HEK293 (cell line): ENCODE results near the gene SPECC1.

Experiments used
- GFI1B ChIP-seq: fragments of 450-650 bp; formaldehyde crosslinking; IDR thresholded peaks from 2 replicates; pipeline ENCODE4 v1.5.1; 2016; ENCODE audit warnings: missing biosample characterization, missing genetic modification characterization
- SP7 ChIP-seq: fragments of 450-650 bp; formaldehyde crosslinking; IDR thresholded peaks from 2 replicates; pipeline ENCODE4 v1.5.1; 2016; ENCODE audit warnings: missing biosample characterization, missing genetic modification characterization
- YY1 ChIP-seq: fragments of 450-650 bp; formaldehyde crosslinking; IDR thresholded peaks from 2 replicates; pipeline ENCODE4 v1.5.1; 2018; ENCODE audit warnings: missing biosample characterization, missing genetic modification characterization
- ZBTB20 ChIP-seq: fragments of 450-650 bp; formaldehyde crosslinking; IDR thresholded peaks from 2 replicates; pipeline ENCODE4 v1.5.1; 2016; ENCODE audit warnings: missing biosample characterization, missing genetic modification characterization
- ZNF112 ChIP-seq: fragments of 450-650 bp; formaldehyde crosslinking; IDR thresholded peaks from 2 replicates; pipeline ENCODE4 v1.5.0; 2017; ENCODE audit warnings: missing biosample characterization, missing genetic modification characterization
- ZNF146 ChIP-seq: fragments of 450-650 bp; formaldehyde crosslinking; IDR thresholded peaks from 2 replicates; pipeline ENCODE4 v1.5.1; 2016; ENCODE audit warnings: missing biosample characterization, missing genetic modification characterization
- ZNF214 ChIP-seq: fragments of 450-650 bp; formaldehyde crosslinking; IDR thresholded peaks from 2 replicates; pipeline ENCODE4 v1.5.1; 2017; ENCODE audit warnings: missing biosample characterization, mild to moderate bottlenecking, missing genetic modification characterization, borderline replicate concordance
- ZNF24 ChIP-seq: fragments of 450-650 bp; formaldehyde crosslinking; IDR thresholded peaks from 2 replicates; pipeline ENCODE4 v1.5.1; 2016; ENCODE audit warnings: missing biosample characterization, missing genetic modification characterization
- ZNF473 ChIP-seq: fragments of 450-650 bp; formaldehyde crosslinking; IDR thresholded peaks from 2 replicates; pipeline ENCODE4 v1.5.1; 2017; ENCODE audit warnings: missing biosample characterization, missing genetic modification characterization
- ZNF544 ChIP-seq: fragments of 450-650 bp; formaldehyde crosslinking; IDR thresholded peaks from 2 replicates; pipeline ENCODE4 v1.5.0; 2017; ENCODE audit warnings: missing biosample characterization, missing genetic modification characterization
- ZNF558 ChIP-seq: fragments of 450-650 bp; formaldehyde crosslinking; IDR thresholded peaks from 2 replicates; pipeline ENCODE4 v1.5.1; 2016; ENCODE audit warnings: missing biosample characterization, missing genetic modification characterization
- ZNF561 ChIP-seq: fragments of 450-650 bp; IDR thresholded peaks from 2 replicates; pipeline ENCODE4 v1.5.1; 2018; ENCODE audit warnings: missing biosample characterization, missing genetic modification characterization, borderline replicate concordance
- ZNF610 ChIP-seq: fragments of 450-650 bp; formaldehyde crosslinking; IDR thresholded peaks from 2 replicates; pipeline ENCODE4 v1.5.1; 2016; ENCODE audit warnings: missing biosample characterization, missing genetic modification characterization, borderline replicate concordance
- ZNF777 ChIP-seq: fragments of 450-650 bp; formaldehyde crosslinking; IDR thresholded peaks from 2 replicates; pipeline ENCODE4 v1.5.1; 2017; ENCODE audit warnings: missing biosample characterization, missing genetic modification characterization, borderline replicate concordance
- TF ChIP-seq, protein P1 (sequence below): fragments of 450-650 bp; formaldehyde crosslinking; IDR thresholded peaks from 2 replicates; pipeline ENCODE4 v1.5.0; 2017; ENCODE audit warnings: missing biosample characterization, missing genetic modification characterization, borderline replicate concordance
- TF ChIP-seq, protein P2 (sequence below): fragments of 450-650 bp; formaldehyde crosslinking; IDR thresholded peaks from 2 replicates; pipeline ENCODE4 v1.5.1; 2016; ENCODE audit warnings: missing biosample characterization, missing genetic modification characterization
- TF ChIP-seq, protein P3 (sequence below): fragments of 450-650 bp; formaldehyde crosslinking; IDR thresholded peaks from 2 replicates; pipeline ENCODE4; 2016; ENCODE audit warnings: missing biosample characterization, missing genetic modification characterization
- TF ChIP-seq, protein P4 (sequence below): fragments of 450-650 bp; formaldehyde crosslinking; IDR thresholded peaks from 2 replicates; pipeline ENCODE4 v1.5.1; 2016; ENCODE audit warnings: missing biosample characterization, missing genetic modification characterization
- TF ChIP-seq, protein P5 (sequence below): fragments of 450-650 bp; formaldehyde crosslinking; IDR thresholded peaks from 2 replicates; pipeline ENCODE4 v1.5.1; 2017; ENCODE audit warnings: missing biosample characterization, missing genetic modification characterization
- TF ChIP-seq, protein P6 (sequence below): fragments of 450-650 bp; formaldehyde crosslinking; IDR thresholded peaks from 2 replicates; pipeline ENCODE4 v1.5.1; 2016; ENCODE audit warnings: missing biosample characterization, missing genetic modification characterization, borderline replicate concordance

SPECC1 gene

DNA sequence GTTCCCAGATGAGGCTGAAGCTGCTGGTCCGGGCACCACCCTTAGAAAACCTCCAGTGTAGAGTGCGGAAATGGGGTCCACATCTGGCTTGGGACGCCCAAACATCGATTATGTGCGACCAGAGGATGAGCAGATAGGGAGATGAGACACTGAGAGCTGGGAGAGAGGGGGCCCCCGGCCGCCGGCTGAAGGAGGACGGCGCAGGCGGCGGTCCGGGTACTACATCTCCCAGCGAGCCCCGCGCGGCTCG lies 182 bp upstream of the SPECC1 start (continued):
- TF ChIP-seq, protein P1, sequence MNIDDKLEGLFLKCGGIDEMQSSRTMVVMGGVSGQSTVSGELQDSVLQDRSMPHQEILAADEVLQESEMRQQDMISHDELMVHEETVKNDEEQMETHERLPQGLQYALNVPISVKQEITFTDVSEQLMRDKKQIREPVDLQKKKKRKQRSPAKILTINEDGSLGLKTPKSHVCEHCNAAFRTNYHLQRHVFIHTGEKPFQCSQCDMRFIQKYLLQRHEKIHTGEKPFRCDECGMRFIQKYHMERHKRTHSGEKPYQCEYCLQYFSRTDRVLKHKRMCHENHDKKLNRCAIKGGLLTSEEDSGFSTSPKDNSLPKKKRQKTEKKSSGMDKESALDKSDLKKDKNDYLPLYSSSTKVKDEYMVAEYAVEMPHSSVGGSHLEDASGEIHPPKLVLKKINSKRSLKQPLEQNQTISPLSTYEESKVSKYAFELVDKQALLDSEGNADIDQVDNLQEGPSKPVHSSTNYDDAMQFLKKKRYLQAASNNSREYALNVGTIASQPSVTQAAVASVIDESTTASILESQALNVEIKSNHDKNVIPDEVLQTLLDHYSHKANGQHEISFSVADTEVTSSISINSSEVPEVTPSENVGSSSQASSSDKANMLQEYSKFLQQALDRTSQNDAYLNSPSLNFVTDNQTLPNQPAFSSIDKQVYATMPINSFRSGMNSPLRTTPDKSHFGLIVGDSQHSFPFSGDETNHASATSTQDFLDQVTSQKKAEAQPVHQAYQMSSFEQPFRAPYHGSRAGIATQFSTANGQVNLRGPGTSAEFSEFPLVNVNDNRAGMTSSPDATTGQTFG (tag by site-specific recombination) = no peak
- no peak for TF ChIP-seq ZNF112 (tag by site-specific recombination)
- peak; percentile 86; the same call in 1 of the 2 replicates for TF ChIP-seq ZBTB20 (tag by site-specific recombination)
- no peak for TF ChIP-seq ZNF610 (tag by site-specific recombination)
- no peak for TF ChIP-seq ZNF777 (tag by site-specific recombination)
- TF ChIP-seq, protein P2, sequence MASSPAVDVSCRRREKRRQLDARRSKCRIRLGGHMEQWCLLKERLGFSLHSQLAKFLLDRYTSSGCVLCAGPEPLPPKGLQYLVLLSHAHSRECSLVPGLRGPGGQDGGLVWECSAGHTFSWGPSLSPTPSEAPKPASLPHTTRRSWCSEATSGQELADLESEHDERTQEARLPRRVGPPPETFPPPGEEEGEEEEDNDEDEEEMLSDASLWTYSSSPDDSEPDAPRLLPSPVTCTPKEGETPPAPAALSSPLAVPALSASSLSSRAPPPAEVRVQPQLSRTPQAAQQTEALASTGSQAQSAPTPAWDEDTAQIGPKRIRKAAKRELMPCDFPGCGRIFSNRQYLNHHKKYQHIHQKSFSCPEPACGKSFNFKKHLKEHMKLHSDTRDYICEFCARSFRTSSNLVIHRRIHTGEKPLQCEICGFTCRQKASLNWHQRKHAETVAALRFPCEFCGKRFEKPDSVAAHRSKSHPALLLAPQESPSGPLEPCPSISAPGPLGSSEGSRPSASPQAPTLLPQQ (tag by site-specific recombination) = peak; percentile 66; the same call in 1 of the 2 replicates
- TF ChIP-seq GFI1B (tag by site-specific recombination) = no peak
- TF ChIP-seq ZNF558 = no peak
- TF ChIP-seq ZNF214 (tag by site-specific recombination) = no peak
- TF ChIP-seq ZNF24 (tag by site-specific recombination) = peak; percentile 41; the same call in 1 of the 2 replicates
- TF ChIP-seq ZNF561 (tag by site-specific recombination) = no peak
- TF ChIP-seq, protein P3, sequence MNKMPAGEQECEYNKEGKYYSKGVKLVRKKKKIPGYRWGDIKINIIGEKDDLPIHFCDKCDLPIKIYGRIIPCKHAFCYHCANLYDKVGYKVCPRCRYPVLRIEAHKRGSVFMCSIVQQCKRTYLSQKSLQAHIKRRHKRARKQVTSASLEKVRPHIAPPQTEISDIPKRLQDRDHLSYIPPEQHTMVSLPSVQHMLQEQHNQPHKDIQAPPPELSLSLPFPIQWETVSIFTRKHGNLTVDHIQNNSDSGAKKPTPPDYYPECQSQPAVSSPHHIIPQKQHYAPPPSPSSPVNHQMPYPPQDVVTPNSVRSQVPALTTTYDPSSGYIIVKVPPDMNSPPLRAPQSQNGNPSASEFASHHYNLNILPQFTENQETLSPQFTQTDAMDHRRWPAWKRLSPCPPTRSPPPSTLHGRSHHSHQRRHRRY (tag by site-specific recombination) = no peak
- no peak for TF ChIP-seq ZNF146 (tag by site-specific recombination)
- 0 out of 2 replicates have a peak, but pooled peaks have one; percentile 38 for TF ChIP-seq YY1 (tag by site-specific recombination)
- TF ChIP-seq SP7 (tag by site-specific recombination) = peak; percentile 9; the same call in 1 of the 2 replicates
- no peak for TF ChIP-seq ZNF473 (tag by site-specific recombination)
- no peak for TF ChIP-seq ZNF544
- TF ChIP-seq, protein P4, sequence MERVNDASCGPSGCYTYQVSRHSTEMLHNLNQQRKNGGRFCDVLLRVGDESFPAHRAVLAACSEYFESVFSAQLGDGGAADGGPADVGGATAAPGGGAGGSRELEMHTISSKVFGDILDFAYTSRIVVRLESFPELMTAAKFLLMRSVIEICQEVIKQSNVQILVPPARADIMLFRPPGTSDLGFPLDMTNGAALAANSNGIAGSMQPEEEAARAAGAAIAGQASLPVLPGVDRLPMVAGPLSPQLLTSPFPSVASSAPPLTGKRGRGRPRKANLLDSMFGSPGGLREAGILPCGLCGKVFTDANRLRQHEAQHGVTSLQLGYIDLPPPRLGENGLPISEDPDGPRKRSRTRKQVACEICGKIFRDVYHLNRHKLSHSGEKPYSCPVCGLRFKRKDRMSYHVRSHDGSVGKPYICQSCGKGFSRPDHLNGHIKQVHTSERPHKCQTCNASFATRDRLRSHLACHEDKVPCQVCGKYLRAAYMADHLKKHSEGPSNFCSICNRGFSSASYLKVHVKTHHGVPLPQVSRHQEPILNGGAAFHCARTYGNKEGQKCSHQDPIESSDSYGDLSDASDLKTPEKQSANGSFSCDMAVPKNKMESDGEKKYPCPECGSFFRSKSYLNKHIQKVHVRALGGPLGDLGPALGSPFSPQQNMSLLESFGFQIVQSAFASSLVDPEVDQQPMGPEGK (tag by site-specific recombination) = 0 out of 2 replicates have a peak, but pooled peaks have one; percentile 7
- TF ChIP-seq, protein P5, sequence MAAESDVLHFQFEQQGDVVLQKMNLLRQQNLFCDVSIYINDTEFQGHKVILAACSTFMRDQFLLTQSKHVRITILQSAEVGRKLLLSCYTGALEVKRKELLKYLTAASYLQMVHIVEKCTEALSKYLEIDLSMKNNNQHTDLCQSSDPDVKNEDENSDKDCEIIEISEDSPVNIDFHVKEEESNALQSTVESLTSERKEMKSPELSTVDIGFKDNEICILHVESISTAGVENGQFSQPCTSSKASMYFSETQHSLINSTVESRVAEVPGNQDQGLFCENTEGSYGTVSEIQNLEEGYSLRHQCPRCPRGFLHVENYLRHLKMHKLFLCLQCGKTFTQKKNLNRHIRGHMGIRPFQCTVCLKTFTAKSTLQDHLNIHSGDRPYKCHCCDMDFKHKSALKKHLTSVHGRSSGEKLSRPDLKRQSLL = 0 out of 2 replicates have a peak, but pooled peaks have one; percentile 41
- TF ChIP-seq, protein P6, sequence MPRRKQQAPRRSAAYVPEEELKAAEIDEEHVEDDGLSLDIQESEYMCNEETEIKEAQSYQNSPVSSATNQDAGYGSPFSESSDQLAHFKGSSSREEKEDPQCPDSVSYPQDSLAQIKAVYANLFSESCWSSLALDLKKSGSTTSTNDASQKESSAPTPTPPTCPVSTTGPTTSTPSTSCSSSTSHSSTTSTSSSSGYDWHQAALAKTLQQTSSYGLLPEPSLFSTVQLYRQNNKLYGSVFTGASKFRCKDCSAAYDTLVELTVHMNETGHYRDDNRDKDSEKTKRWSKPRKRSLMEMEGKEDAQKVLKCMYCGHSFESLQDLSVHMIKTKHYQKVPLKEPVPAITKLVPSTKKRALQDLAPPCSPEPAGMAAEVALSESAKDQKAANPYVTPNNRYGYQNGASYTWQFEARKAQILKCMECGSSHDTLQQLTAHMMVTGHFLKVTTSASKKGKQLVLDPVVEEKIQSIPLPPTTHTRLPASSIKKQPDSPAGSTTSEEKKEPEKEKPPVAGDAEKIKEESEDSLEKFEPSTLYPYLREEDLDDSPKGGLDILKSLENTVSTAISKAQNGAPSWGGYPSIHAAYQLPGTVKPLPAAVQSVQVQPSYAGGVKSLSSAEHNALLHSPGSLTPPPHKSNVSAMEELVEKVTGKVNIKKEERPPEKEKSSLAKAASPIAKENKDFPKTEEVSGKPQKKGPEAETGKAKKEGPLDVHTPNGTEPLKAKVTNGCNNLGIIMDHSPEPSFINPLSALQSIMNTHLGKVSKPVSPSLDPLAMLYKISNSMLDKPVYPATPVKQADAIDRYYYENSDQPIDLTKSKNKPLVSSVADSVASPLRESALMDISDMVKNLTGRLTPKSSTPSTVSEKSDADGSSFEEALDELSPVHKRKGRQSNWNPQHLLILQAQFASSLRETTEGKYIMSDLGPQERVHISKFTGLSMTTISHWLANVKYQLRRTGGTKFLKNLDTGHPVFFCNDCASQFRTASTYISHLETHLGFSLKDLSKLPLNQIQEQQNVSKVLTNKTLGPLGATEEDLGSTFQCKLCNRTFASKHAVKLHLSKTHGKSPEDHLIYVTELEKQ (tag by site-specific recombination) = no peak
- TF ChIP-seq, all 188 proteins: peak for 13
